GM13977 (cell line): ENCODE measurements around the gene FOLR1.
"Not testable (repeated sequence)": the region's sequence is repeated elsewhere in the genome, so short reads cannot be mapped to it uniquely, and the experiment has no call there.

Experiments used
- DNase-seq: peaks from one replicate; pipeline ENCODE4 v3.0.0; 2012; ENCODE audit warnings: low spot score
- in situ Hi-C: fragments of 300-500 bp; cut with MboI; formaldehyde crosslinking; loops from one replicate; pipeline ENCODE4 v1.12.0; 2022; ENCODE audit warnings: low sequenced_read_pairs, low pct_unique_long_range_greater_than_20kb, mixed read lengths, inconsistent platforms; ENCODE audit not compliant: unreplicated experiment
- TF ChIP-seq, protein P1 (sequence below): IDR thresholded peaks from 2 replicates; pipeline ENCODE4 v1.5.1; 2012; ENCODE audit warnings: mild to moderate bottlenecking, control low read depth; ENCODE audit not compliant: insufficient read depth; ENCODE audit errors: extremely low read depth, missing control alignments

The FOLR1 gene

DNA sequence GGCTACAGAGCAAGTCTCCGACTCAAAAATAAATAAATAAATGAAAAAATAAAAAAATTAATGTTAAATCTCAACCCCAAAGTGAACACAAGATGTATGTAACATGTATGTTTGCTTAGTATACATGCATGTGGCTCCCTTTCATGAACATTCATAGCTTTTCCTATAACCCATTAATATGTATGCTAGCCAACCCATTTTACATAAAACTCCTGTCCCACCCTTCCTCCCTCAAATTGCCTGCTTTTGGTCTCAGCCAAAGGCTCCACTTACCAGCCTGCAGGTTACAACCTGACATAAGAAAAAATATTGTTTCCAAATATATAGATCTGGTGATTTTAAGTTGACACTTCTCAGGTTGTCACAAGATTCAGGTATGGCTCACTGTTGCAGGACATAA lies 3.7 kb upstream of the FOLR1 start:
- TF ChIP-seq, protein P1, sequence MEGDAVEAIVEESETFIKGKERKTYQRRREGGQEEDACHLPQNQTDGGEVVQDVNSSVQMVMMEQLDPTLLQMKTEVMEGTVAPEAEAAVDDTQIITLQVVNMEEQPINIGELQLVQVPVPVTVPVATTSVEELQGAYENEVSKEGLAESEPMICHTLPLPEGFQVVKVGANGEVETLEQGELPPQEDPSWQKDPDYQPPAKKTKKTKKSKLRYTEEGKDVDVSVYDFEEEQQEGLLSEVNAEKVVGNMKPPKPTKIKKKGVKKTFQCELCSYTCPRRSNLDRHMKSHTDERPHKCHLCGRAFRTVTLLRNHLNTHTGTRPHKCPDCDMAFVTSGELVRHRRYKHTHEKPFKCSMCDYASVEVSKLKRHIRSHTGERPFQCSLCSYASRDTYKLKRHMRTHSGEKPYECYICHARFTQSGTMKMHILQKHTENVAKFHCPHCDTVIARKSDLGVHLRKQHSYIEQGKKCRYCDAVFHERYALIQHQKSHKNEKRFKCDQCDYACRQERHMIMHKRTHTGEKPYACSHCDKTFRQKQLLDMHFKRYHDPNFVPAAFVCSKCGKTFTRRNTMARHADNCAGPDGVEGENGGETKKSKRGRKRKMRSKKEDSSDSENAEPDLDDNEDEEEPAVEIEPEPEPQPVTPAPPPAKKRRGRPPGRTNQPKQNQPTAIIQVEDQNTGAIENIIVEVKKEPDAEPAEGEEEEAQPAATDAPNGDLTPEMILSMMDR: no peak
- DNase-seq: no peak
- in situ Hi-C loops: no loop called here

DNA sequence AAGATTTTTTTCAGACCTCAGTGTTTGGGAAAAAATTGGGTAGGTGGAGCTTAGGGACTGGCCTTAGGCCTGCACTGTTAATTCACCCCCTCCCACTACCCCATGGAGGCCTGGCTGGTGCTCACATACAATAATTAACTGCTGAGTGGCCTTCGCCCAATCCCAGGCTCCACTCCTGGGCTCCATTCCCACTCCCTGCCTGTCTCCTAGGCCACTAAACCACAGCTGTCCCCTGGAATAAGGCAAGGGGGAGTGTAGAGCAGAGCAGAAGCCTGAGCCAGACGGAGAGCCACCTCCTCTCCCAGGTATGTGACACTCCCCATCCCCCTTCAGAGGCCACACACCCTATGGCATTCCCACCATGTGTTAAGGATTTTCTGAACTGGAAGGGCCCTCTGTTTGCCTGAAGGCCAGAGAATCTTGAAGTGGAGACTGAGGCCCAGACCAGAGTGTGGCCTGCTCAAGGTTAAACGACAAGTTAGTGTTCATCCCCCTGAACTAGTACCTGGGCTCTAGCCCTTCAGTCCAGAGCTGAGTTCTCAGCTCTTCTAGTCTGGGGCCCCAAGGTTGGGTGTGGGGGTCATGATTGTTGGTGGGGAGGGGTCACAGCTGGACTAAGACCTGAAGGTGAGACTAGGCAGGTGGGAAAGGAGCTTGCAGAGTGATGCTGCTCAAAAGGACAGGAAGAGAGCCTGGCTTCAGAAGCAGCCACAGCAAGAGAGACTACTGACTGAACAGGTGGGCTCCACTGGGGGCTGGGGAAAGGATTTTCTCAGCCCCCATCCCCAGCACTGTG lies 2.3 kb upstream of the FOLR1 start:
- DNase-seq: no peak
- in situ Hi-C loops: no loop called here
- TF ChIP-seq, protein P1: no peak

DNA sequence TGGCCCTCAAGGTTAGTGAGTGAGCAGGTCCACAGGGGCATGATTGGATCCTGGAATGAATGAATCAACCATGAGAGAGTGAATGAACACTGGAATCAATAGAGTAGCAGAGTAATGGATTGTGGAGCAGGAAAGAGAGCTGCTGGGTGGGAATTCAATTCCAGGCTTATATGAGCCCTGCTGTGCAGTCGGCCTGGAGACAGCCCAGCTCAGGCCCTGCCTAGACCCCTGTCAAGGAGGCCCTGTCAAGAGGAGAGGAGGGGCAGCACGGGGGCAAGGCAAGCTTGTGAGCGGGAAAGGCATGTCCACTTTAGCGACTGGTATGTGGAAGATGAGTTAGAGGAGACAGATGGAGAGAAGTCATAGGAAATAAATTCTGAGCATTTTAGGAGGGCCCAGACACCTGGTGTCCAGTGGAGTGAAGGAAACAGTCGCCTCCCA lies 1.3 kb upstream of the FOLR1 start:
- no peak for DNase-seq
- TF ChIP-seq, protein P1: no peak
- in situ Hi-C loops: no loop called here

DNA sequence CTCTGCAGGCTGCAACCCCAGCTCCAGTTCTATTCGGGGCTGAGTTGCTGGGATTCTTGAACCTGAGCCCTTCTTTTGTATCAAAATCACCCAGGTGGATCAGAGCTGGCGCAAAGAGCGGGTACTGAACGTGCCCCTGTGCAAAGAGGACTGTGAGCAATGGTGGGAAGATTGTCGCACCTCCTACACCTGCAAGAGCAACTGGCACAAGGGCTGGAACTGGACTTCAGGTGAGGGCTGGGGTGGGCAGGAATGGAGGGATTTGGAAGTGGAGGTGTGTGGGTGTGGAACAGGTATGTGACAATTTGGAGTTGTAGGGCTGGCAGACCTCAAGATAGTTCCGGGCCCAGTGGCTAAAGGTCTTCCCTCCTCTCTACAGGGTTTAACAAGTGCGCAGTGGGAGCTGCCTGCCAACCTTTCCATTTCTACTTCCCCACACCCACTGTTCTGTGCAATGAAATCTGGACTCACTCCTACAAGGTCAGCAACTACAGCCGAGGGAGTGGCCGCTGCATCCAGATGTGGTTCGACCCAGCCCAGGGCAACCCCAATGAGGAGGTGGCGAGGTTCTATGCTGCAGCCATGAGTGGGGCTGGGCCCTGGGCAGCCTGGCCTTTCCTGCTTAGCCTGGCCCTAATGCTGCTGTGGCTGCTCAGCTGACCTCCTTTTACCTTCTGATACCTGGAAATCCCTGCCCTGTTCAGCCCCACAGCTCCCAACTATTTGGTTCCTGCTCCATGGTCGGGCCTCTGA lies 3.8 kb downstream of the FOLR1 start:
- DNase-seq: no peak
- in situ Hi-C loops: no loop called here
- TF ChIP-seq, protein P1: no peak

DNA sequence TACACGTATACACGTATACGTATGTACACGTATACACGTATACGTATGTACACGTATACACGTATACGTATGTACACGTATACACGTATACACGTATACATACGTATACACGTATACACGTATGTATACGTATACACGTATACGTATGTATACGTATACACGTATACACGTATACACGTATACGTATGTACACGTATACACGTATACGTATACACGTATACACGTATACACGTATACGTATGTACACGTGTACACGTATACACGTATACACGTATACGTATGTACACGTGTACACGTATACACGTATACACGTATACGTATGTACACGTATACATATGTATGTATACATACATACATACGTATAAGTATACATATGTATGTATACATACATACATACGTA lies 9.5 kb downstream of the FOLR1 start:
- in situ Hi-C loops, DNase-seq: not testable (repeated sequence)

DNA sequence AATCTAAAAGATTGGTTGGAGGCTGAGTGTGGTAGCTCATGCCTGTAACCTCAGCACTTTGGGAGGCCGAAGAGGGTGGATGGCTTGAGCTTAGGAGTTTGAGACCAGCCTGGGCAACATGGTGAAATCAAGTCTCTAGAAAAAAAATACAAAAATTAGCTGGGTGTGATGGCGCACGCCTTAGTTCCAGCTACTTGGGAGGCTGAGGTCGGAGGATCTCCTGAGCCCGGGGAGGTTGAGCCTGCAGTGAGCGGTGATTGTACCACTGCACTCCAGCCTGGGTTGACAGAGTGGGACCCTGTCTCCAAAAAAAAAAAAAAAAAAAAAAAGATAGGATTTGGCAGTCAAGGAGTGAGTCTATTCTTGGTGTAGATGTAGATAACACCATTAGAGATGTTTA lies 10.6 kb downstream of the FOLR1 start:
- in situ Hi-C loops: no loop called here
- no peak for DNase-seq
- TF ChIP-seq, protein P1: no peak

DNA sequence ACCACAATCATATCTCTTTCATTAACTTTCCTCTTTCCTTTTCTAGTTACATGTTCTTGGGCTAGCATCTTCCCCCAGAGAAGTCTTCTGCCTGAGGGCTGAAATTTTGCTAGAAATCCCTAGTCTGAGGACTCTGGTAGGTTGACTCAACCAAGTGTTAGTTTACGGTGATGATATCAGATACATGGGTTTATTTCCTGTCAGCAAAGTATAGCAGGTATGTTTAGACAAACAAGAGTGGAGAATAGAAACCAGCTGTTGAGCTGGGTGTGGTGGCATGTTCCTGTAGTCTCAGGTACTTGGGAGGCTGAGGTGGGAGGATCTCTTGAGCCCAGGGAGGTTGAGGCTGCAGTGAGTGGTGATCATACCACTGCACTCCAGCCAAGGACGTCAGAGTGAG lies 11.2 kb downstream of the FOLR1 start:
- TF ChIP-seq, protein P1: no peak
- in situ Hi-C loops: no loop called here

More for the DNA sequence above, 11.2 kb downstream of the FOLR1 start:
- DNase-seq: no peak
